ENCODE data around the gene MYZAP. TPM values are rescaled to one million over a fixed set of nuclear protein-coding genes. Genes with fewer than 3 reads are reported as not detected.
A peak's percentile ranks its signal among the peaks of the same experiment; 100 is the strongest.

Gene MYZAP
- total RNA-seq, 1 donor, result under 0.01 TPM

DNA sequence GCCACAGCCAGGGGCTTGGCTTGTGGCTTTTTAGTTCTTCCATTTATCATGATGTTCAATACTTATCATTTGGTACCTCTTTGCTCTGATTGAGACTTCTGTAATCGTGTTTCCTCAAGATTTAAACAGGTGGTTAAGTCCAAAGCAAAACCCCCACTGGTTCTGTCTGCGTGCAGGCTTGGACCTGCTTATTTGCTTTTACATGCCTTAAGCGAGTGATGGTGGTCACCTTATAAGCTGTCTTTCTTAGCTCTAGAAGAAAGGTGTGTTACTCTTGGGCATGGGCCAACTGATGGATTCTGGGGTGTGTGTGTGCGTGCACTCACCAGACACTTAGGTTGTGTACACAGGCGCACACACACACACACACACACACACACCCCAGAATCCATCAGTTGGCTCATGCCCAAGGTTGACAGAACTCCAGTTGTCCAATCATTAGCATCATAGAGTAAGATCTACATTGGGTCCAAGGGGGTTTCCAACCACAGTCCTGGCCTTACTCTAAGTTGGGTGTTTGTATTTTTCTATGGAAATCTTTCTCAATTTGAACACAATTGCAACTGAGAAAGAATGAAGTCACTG lies 1.2 kb downstream of the MYZAP start:
- Histone ChIP-seq H3K27ac (ENCODE audit: low read depth, low read length) (no peak overlapping the region), H3K4me2 (ENCODE audit: insufficient read depth, low read length) (no peak overlapping the region), H3K4me3 (ENCODE audit: insufficient read depth, low read length) (no peak overlapping the region), H3K27me3 (ENCODE audit: insufficient read depth, low read length) (peaks cover 41% of the 10 kb centered on the region), H3K36me3 (ENCODE audit: insufficient read depth, low read length) (no peaks in the 10 kb centered on the region), H3K4me1 (ENCODE audit: insufficient read depth, low read length) (peaks cover 3% of the 10 kb centered on the region), H2AFZ (ENCODE audit: low read length) (no peak overlapping the region), H3K9me3 (ENCODE audit: low read depth, low read length) (no peaks in the 10 kb centered on the region), H3K79me2 (ENCODE audit: insufficient read depth, low read length) (no peaks in the 10 kb centered on the region), H4K20me1 (ENCODE audit: insufficient read depth, low read length) (no peaks in the 10 kb centered on the region)
- TF ChIP-seq, protein P1, sequence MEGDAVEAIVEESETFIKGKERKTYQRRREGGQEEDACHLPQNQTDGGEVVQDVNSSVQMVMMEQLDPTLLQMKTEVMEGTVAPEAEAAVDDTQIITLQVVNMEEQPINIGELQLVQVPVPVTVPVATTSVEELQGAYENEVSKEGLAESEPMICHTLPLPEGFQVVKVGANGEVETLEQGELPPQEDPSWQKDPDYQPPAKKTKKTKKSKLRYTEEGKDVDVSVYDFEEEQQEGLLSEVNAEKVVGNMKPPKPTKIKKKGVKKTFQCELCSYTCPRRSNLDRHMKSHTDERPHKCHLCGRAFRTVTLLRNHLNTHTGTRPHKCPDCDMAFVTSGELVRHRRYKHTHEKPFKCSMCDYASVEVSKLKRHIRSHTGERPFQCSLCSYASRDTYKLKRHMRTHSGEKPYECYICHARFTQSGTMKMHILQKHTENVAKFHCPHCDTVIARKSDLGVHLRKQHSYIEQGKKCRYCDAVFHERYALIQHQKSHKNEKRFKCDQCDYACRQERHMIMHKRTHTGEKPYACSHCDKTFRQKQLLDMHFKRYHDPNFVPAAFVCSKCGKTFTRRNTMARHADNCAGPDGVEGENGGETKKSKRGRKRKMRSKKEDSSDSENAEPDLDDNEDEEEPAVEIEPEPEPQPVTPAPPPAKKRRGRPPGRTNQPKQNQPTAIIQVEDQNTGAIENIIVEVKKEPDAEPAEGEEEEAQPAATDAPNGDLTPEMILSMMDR (IDR thresholded peaks at IDR 0.05; ENCODE audit: extremely low read depth, low read depth, low read length), result no peak
- DNase-seq (ENCODE audit: insufficient read length, low spot score, missing footprints), result no peak

DNA sequence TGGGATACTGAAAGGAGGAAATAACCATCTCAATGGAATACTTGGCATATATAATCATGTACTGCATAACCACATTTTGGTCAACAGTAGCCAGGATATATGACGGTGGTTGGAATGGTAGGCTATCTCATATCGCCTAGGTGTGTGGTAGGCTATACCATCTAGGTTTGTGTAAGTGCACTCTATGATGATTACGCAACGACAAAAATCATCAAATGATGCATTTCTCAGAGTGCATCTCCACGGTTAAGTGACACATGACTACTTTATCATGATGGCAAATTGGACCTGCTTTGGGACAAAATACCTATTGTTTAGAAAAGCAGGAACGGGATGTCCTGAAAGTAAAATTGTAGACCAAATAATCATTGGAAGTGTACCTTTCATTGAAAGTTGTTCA lies 2.8 kb downstream of the MYZAP start:
- Histone ChIP-seq H3K79me2 (ENCODE audit: insufficient read depth, low read length) (no peaks in the 10 kb centered on the region), H3K4me3 (ENCODE audit: insufficient read depth, low read length) (no peak overlapping the region), H3K9me3 (ENCODE audit: low read depth, low read length) (no peaks in the 10 kb centered on the region), H3K4me2 (ENCODE audit: insufficient read depth, low read length) (no peak overlapping the region), H3K27ac (ENCODE audit: low read depth, low read length) (no peak overlapping the region), H3K27me3 (ENCODE audit: insufficient read depth, low read length) (peaks cover 40% of the 10 kb centered on the region), H3K4me1 (ENCODE audit: insufficient read depth, low read length) (peaks cover 3% of the 10 kb centered on the region), H3K36me3 (ENCODE audit: insufficient read depth, low read length) (no peaks in the 10 kb centered on the region), H2AFZ (ENCODE audit: low read length) (no peak overlapping the region), H4K20me1 (ENCODE audit: insufficient read depth, low read length) (no peaks in the 10 kb centered on the region)
- TF ChIP-seq, protein P1 (IDR thresholded peaks at IDR 0.05; ENCODE audit: extremely low read depth, low read depth, low read length), result no peak
- no peak for DNase-seq (ENCODE audit: insufficient read length, low spot score, missing footprints)

DNA sequence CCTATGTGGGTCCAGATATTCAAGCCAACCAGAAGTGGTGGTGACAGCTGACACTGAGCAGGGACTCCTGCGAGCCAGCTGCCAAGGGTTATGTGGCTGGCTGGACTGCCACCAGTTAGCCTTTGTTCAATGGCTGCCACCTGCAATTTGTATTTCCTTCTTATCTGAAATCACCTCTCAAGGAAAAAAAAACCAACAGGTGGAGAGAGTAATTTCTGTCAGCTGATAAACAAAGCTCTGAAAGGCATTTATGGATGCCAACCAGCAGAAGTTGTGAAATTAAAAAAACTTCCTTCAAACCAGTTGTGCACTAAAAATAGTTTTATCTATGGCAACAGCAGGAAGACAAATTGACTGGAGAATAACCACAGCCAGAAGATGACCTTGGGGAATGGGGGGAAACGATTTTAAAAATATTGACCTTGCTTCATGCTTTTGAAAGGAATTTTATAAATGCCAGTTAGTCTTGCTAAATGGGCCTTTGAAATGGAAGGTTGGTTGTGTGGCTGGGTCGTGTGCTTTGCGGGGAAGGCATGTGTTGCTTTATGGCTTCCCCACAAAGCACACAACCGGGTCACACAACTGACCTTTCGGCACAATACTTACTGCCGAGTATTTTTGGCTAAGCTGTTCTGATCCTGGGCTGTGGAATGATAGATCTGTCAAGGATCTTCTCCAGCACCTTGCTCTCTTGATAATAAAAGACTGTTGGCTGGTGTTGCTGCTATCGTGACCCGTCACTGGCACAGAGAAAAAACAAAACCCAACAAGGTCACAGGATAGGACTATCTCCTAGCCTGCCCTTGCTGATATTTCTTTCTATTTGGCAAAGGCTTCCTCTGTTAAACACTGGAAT lies 3.5 kb downstream of the MYZAP start:
- Histone ChIP-seq H3K4me2 (ENCODE audit: insufficient read depth, low read length) (no peak overlapping the region), H3K9me3 (ENCODE audit: low read depth, low read length) (no peaks in the 10 kb centered on the region), H2AFZ (ENCODE audit: low read length) (no peak overlapping the region), H3K79me2 (ENCODE audit: insufficient read depth, low read length) (no peaks in the 10 kb centered on the region), H4K20me1 (ENCODE audit: insufficient read depth, low read length) (no peaks in the 10 kb centered on the region), H3K4me1 (ENCODE audit: insufficient read depth, low read length) (peaks cover 3% of the 10 kb centered on the region), H3K27ac (ENCODE audit: low read depth, low read length) (no peak overlapping the region), H3K27me3 (ENCODE audit: insufficient read depth, low read length) (peaks cover 37% of the 10 kb centered on the region), H3K36me3 (ENCODE audit: insufficient read depth, low read length) (no peaks in the 10 kb centered on the region), H3K4me3 (ENCODE audit: insufficient read depth, low read length) (no peak overlapping the region)
- TF ChIP-seq, protein P1 (IDR thresholded peaks at IDR 0.05; ENCODE audit: extremely low read depth, low read depth, low read length), result no peak
- peak; percentile 88 for DNase-seq (ENCODE audit: insufficient read length, low spot score, missing footprints)

DNA sequence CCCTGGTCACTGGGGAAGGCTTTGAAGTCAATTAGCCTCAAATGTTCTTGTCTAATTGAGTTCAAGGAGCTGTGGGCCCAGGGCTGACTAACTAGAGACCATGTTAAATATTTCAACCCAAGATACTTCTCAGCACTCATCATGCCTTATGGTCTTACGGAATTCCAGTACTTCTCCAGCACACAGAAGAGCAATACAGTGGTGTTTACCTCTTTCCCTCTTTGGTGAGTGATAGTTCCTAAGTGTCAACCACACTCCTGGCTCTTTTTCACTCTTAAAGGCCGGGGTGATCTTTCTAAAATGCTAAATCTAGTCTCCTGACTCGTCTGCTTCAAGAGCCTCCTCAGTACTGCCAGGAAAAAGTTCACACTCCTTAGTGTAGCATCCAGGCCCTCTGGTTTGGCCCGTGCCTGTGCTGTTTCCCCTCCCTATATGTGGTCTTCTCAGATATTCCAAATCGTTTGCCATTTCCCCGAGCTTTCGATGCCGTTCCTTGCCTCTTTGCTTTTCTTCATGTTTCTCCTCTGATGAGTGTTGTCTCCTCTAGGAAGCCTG lies 4.7 kb downstream of the MYZAP start:
- H4K20me1 ChIP-seq (ENCODE audit: insufficient read depth, low read length), result no peaks in the 10 kb centered on the region
- TF ChIP-seq, protein P1 (IDR thresholded peaks at IDR 0.05; ENCODE audit: extremely low read depth, low read depth, low read length), result no peak
- no peaks in the 10 kb centered on the region for H3K9me3 ChIP-seq (ENCODE audit: low read depth, low read length)
- DNase-seq (ENCODE audit: insufficient read length, low spot score, missing footprints), result no peak
- peaks cover 1% of the 10 kb centered on the region for H3K4me1 ChIP-seq (ENCODE audit: insufficient read depth, low read length)
- no peaks in the 10 kb centered on the region for H3K79me2 ChIP-seq (ENCODE audit: insufficient read depth, low read length)
- no peaks in the 10 kb centered on the region for H3K36me3 ChIP-seq (ENCODE audit: insufficient read depth, low read length)
- H2AFZ ChIP-seq (ENCODE audit: low read length), result no peak overlapping the region
- peaks cover 34% of the 10 kb centered on the region for H3K27me3 ChIP-seq (ENCODE audit: insufficient read depth, low read length)
- H3K27ac ChIP-seq (ENCODE audit: low read depth, low read length), result no peak overlapping the region
- no peak overlapping the region for H3K4me2 ChIP-seq (ENCODE audit: insufficient read depth, low read length)
- no peak overlapping the region for H3K4me3 ChIP-seq (ENCODE audit: insufficient read depth, low read length)

All from osteoblast (primary cell).